ENCODE results near the gene ZNF232. TPM values are rescaled to one million over a fixed set of nuclear protein-coding genes. Genes with fewer than 3 reads are reported as not detected.

Gene ZNF232
- total and polyA plus RNA-seq, 2 of the 13 experiments (the other 11 are each of a cell fraction or from before 2014, with no cell fraction given) = 7.8 to 28.7 TPM

DNA sequence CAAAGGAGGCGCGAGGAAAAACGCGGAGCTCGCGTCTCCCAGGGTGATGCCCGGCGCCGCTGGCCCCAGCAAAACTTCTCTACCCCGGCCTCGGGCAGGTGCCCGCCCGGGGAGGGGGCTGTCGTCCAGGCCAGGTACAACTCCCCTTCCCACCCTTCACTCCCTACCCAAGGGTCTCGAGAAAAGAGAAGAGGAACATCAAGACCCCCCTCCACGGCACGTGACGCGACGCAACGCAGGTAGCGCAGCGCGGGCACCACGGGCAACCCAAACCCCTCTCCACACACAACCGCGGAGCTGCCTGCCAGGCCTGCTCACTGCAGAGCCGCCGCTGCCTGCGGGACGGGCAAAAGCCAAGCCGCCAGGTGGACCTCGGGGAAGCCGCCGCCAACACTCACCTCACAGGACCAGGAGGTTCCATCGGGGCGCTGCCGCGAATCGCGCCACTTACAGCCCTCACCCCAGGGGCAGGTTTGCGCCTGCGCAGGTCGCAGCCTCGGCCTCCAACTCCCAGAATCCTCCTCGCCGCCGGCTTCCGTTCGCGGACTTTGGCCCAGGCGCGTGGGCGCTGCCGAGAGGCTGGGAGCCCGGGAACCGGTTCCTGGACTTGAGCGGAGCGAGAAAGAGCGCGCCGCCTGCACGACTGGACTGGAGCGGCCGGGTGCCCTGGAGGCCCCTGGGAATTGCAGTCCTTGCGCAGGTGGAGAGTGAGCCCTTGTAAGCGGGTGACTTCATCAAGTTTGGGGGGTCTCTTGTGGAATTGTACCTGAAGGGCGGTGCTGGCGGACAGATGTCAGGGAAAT lies at the start of gene ZNF232 (continued):
- peak; percentile 54; the same call in 1 of the 2 replicates for TF ChIP-seq BRF2 (CRISPR knock-in tag; IDR thresholded peaks at IDR 0.05)
- no peak for TF ChIP-seq PAWR (CRISPR knock-in tag; IDR thresholded peaks at IDR 0.05; ENCODE audit: borderline replicate concordance)
- no peak for TF ChIP-seq ZNF432 (CRISPR knock-in tag; IDR thresholded peaks at IDR 0.05; ENCODE audit: borderline replicate concordance)
- TF ChIP-seq, protein P1, sequence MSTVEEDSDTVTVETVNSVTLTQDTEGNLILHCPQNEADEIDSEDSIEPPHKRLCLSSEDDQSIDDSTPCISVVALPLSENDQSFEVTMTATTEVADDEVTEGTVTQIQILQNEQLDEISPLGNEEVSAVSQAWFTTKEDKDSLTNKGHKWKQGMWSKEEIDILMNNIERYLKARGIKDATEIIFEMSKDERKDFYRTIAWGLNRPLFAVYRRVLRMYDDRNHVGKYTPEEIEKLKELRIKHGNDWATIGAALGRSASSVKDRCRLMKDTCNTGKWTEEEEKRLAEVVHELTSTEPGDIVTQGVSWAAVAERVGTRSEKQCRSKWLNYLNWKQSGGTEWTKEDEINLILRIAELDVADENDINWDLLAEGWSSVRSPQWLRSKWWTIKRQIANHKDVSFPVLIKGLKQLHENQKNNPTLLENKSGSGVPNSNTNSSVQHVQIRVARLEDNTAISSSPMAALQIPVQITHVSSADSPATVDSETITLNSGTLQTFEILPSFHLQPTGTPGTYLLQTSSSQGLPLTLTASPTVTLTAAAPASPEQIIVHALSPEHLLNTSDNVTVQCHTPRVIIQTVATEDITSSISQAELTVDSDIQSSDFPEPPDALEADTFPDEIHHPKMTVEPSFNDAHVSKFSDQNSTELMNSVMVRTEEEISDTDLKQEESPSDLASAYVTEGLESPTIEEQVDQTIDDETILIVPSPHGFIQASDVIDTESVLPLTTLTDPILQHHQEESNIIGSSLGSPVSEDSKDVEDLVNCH (CRISPR knock-in tag; IDR thresholded peaks at IDR 0.05) = no peak
- peak; percentile 39; the same call in 1 of the 2 replicates for TF ChIP-seq ZNF629 (CRISPR knock-in tag; conservative IDR thresholded peaks at IDR 0.05)
- TF ChIP-seq NAIF1 (CRISPR knock-in tag; IDR thresholded peaks at IDR 0.05; ENCODE audit: borderline replicate concordance) = peak; percentile 98
- peak; percentile 96 for TF ChIP-seq ZNF143 (CRISPR knock-in tag; IDR thresholded peaks at IDR 0.05)
- TF ChIP-seq STAT5B (CRISPR knock-in tag; IDR thresholded peaks at IDR 0.05) = no peak
- TF ChIP-seq, protein P2, sequence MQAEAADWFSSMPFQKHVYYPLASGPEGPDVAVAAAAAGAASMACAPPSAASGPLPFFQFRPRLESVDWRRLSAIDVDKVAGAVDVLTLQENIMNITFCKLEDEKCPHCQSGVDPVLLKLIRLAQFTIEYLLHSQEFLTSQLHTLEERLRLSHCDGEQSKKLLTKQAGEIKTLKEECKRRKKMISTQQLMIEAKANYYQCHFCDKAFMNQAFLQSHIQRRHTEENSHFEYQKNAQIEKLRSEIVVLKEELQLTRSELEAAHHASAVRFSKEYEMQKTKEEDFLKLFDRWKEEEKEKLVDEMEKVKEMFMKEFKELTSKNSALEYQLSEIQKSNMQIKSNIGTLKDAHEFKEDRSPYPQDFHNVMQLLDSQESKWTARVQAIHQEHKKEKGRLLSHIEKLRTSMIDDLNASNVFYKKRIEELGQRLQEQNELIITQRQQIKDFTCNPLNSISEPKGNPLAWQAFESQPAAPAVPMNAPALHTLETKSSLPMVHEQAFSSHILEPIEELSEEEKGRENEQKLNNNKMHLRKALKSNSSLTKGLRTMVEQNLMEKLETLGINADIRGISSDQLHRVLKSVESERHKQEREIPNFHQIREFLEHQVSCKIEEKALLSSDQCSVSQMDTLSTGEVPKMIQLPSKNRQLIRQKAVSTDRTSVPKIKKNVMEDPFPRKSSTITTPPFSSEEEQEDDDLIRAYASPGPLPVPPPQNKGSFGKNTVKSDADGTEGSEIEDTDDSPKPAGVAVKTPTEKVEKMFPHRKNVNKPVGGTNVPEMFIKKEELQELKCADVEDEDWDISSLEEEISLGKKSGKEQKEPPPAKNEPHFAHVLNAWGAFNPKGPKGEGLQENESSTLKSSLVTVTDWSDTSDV (CRISPR knock-in tag; IDR thresholded peaks at IDR 0.05) = no peak; the same call in 1 of the 2 replicates
- peak; percentile 75; the same call in 1 of the 2 replicates for TF ChIP-seq ZNF891 (CRISPR knock-in tag; IDR thresholded peaks at IDR 0.05)
- TF ChIP-seq, protein P3, sequence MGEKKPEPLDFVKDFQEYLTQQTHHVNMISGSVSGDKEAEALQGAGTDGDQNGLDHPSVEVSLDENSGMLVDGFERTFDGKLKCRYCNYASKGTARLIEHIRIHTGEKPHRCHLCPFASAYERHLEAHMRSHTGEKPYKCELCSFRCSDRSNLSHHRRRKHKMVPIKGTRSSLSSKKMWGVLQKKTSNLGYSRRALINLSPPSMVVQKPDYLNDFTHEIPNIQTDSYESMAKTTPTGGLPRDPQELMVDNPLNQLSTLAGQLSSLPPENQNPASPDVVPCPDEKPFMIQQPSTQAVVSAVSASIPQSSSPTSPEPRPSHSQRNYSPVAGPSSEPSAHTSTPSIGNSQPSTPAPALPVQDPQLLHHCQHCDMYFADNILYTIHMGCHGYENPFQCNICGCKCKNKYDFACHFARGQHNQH (CRISPR knock-in tag; IDR thresholded peaks at IDR 0.05) = peak; percentile 64
- TF ChIP-seq, protein P4, sequence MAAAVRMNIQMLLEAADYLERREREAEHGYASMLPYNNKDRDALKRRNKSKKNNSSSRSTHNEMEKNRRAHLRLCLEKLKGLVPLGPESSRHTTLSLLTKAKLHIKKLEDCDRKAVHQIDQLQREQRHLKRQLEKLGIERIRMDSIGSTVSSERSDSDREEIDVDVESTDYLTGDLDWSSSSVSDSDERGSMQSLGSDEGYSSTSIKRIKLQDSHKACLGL (CRISPR knock-in tag; IDR thresholded peaks at IDR 0.05) = peak; percentile 79
- peak; percentile 92 for TF ChIP-seq ELF1 (CRISPR knock-in tag; IDR thresholded peaks at IDR 0.05)
- 0 out of 2 replicates have a peak, but pooled peaks have one; percentile 18 for TF ChIP-seq ZNF343 (CRISPR knock-in tag; IDR thresholded peaks at IDR 0.05)
- peak; percentile 49; the same call in 1 of the 2 replicates for TF ChIP-seq MIXL1 (CRISPR knock-in tag; IDR thresholded peaks at IDR 0.05)
- TF ChIP-seq JUND (CRISPR knock-in tag; IDR thresholded peaks at IDR 0.05) = peak; percentile 48; the same call in 1 of the 2 replicates
- no peak for TF ChIP-seq HHEX (CRISPR knock-in tag; IDR thresholded peaks at IDR 0.05)
- TF ChIP-seq MLLT10 (CRISPR knock-in tag; IDR thresholded peaks at IDR 0.05) = no peak
- TF ChIP-seq KMT2B (CRISPR knock-in tag; IDR thresholded peaks at IDR 0.05) = peak; percentile 68; the same call in 1 of the 2 replicates
- TF ChIP-seq ZNF747 (CRISPR knock-in tag; IDR thresholded peaks at IDR 0.05; ENCODE audit: borderline replicate concordance) = peak; percentile 82
- no peak for TF ChIP-seq PCBP1 (IDR thresholded peaks at IDR 0.05; ENCODE audit: borderline replicate concordance, low read depth, low read length)
